Activated B cell treated with CpG ODN at 0.5 μM for 24 hours (primary cell): ENCODE results near the gene NUMB. TPM values are rescaled to one million over a fixed set of nuclear protein-coding genes. Genes with fewer than 3 reads are reported as not detected.

Source experiments
- ATAC-seq: fragments of 200-7000 bp; cut with Tn5 transposase; one replicate; pipeline ENCODE4 v1.10.0; 2021; ENCODE audit warnings: low read depth, mild to moderate bottlenecking, moderate library complexity
- CTCF ChIA-PET: fragments of 350-600 bp; sonication (Branson Sonifier 250); formaldehyde crosslinking; loops from one replicate; lab custom pipeline; 2021; ENCODE audit warnings: antibody characterized with exemption; lab: Charles Lee
- POLR2A ChIA-PET: fragments of 350-600 bp; sonication (Branson Sonifier 250); formaldehyde crosslinking; loops from one replicate; lab custom pipeline; 2021; ENCODE audit warnings: antibody characterized with exemption; lab: Charles Lee
- DNase-seq: peaks from one replicate; pipeline ENCODE4 v3.0.0; 2022
- H3K27ac Mint-ChIP-seq: one replicate; pipeline ENCODE4 v1.8.0; 2020; ENCODE audit warnings: mixed read lengths
- H3K27me3 Mint-ChIP-seq: one replicate; pipeline ENCODE4 v1.8.0; 2021; ENCODE audit warnings: mixed read lengths
- H3K36me3 Mint-ChIP-seq: one replicate; pipeline ENCODE4 v1.8.0; 2021; ENCODE audit warnings: low read depth, mixed read lengths
- H3K4me1 Mint-ChIP-seq: one replicate; pipeline ENCODE4 v1.8.0; 2021; ENCODE audit warnings: mixed read lengths
- H3K4me3 Mint-ChIP-seq: one replicate; pipeline ENCODE4 v1.8.0; 2020; ENCODE audit warnings: mild to moderate bottlenecking, mixed read lengths
- H3K9me3 Mint-ChIP-seq: one replicate; pipeline ENCODE4 v1.8.0; 2020; ENCODE audit warnings: mixed read lengths
- CTCF ChIP-seq: fragments of 200-600 bp; IDR thresholded peaks from one replicate; pipeline ENCODE4 v1.8.0; 2022; ENCODE audit warnings: antibody characterized with exemption, mild to moderate bottlenecking
- intact Hi-C: fragments of 100-400 bp; cut with micrococcal nuclease; formaldehyde crosslinking; loops from one replicate; pipeline ENCODE4 v1.15.1; 2024
- total RNA-seq: library from RNA; stranded (reverse); gene quantifications from 2 replicates; pipeline ENCODE4 v1.2.3, GENCODE V29; 2022

Gene NUMB
- total RNA-seq, 1 donor from 2014 or later, result 71.4 TPM

GRCh38 chr14:73462048-73462715, 3.8 kb upstream of the NUMB start:
- ChIA-PET CTCF (interaction anchor here (0.6 to 3.1 kb wide), 3 partner anchors 29 to 167 kb away, joined by 3 to 14 read pairs (median 3); partner anchors contain the start of gene RIOX1), POLR2A (interaction anchor here (0.6 to 3.0 kb wide), 4 partner anchors 7 to 109 kb away, joined by 4 to 16 read pairs (median 6); partner anchors contain the start of gene RIOX1)
- Mint-ChIP-seq H3K4me1 (peaks cover 60% of the 10 kb centered on the region), H3K4me3 (no peak overlapping the region), H3K36me3 (peaks cover 13% of the 10 kb centered on the region), H3K27me3 (no peaks in the 10 kb centered on the region), H3K9me3 (no peaks in the 10 kb centered on the region), H3K27ac (no peak overlapping the region)
- TF ChIP-seq CTCF, result no peak
- ATAC-seq (no peak), DNase-seq (no peak)
- intact Hi-C loops, result no loop called here

GRCh38 chr14:73461478-73462047, 3.2 kb upstream of the NUMB start:
- Mint-ChIP-seq H3K27me3 (no peaks in the 10 kb centered on the region), H3K4me1 (peaks cover 61% of the 10 kb centered on the region), H3K27ac (no peak overlapping the region), H3K36me3 (peaks cover 15% of the 10 kb centered on the region), H3K9me3 (no peaks in the 10 kb centered on the region), H3K4me3 (no peak overlapping the region)
- DNase-seq (no peak), ATAC-seq (no peak)
- intact Hi-C loops, result no loop called here
- TF ChIP-seq CTCF, result no peak
- POLR2A ChIA-PET, result interaction anchor here (0.9 kb wide), 1 partner anchor 109 kb away, joined by 4 read pairs; no protein-coding TSS in a partner anchor
- CTCF ChIA-PET, result interaction anchor here (3.1 kb wide), 1 partner anchor 167 kb away, joined by 14 read pairs; no protein-coding TSS in a partner anchor

GRCh38 chr14:73460691-73461127, 2.4 kb upstream of the NUMB start:
- Mint-ChIP-seq H3K36me3 (peaks cover 15% of the 10 kb centered on the region), H3K4me1 (peaks cover 59% of the 10 kb centered on the region), H3K27ac (no peak overlapping the region), H3K27me3 (no peaks in the 10 kb centered on the region), H3K4me3 (no peak overlapping the region), H3K9me3 (no peaks in the 10 kb centered on the region)
- ChIA-PET POLR2A (no interaction called here), CTCF (no interaction called here)
- intact Hi-C loops, result no loop called here
- TF ChIP-seq CTCF, result no peak
- no peak for ATAC-seq
- DNase-seq, result no peak

GRCh38 chr14:73459959-73460358, 1.6 kb upstream of the NUMB start:
- no peak for TF ChIP-seq CTCF
- CTCF ChIA-PET, result interaction anchor here (2.4 kb wide), 1 partner anchor 165 kb away, joined by 11 read pairs; no protein-coding TSS in a partner anchor
- DNase-seq, result no peak
- Mint-ChIP-seq H3K27ac (no peak overlapping the region), H3K27me3 (no peaks in the 10 kb centered on the region), H3K36me3 (peaks cover 15% of the 10 kb centered on the region), H3K4me3 (no peak overlapping the region), H3K9me3 (no peaks in the 10 kb centered on the region), H3K4me1 (peaks cover 58% of the 10 kb centered on the region)
- POLR2A ChIA-PET, result interaction anchor here (0.6 kb wide), 1 partner anchor 452 kb away, joined by 6 read pairs; no protein-coding TSS in a partner anchor
- ATAC-seq, result no peak
- intact Hi-C loops, result loop anchor here (2.0 kb wide), 1 partner anchor 59 kb away; no protein-coding TSS in a partner anchor

- H3K4me3 Mint-ChIP-seq, result peak overlapping the region; percentile 96
- H3K36me3 Mint-ChIP-seq, result peaks cover 15% of the 10 kb centered on the region
- TF ChIP-seq CTCF, result no peak
- no peak for ATAC-seq
- ChIA-PET CTCF (interaction anchor here (0.6 to 0.7 kb wide), 2 partner anchors 113 to 156 kb away, joined by 3 read pairs; no protein-coding TSS in a partner anchor), POLR2A (interaction anchor here (0.9 to 1.4 kb wide), 5 partner anchors 9 to 400 kb away, joined by 3 to 17 read pairs (median 3); partner anchors contain the start of gene RBM25)
- peak overlapping the region; percentile 92 for H3K27ac Mint-ChIP-seq
- intact Hi-C loops, result loop anchor here (1.0 to 2.0 kb wide), 5 partner anchors 7 to 428 kb away; partner anchors contain the start of genes RIOX1 and ZNF410
- H3K9me3 Mint-ChIP-seq, result no peaks in the 10 kb centered on the region
- H3K27me3 Mint-ChIP-seq, result no peaks in the 10 kb centered on the region
- peaks cover 53% of the 10 kb centered on the region for H3K4me1 Mint-ChIP-seq
- DNase-seq, result no peak
Observed at GRCh38 chr14:73457924-73458182, 493 bp downstream of the NUMB start.
